H1 (cell line): Measurements from ENCODE around the gene CADM2. TPM values are rescaled to one million over a fixed set of nuclear protein-coding genes. Genes with fewer than 3 reads are reported as not detected.
"Not testable (repeated sequence)": the region's sequence is repeated elsewhere in the genome, so short reads cannot be mapped to it uniquely, and the experiment has no call there.

ENCODE experiments used
- CTCF ChIA-PET: fragments of 300-600 bp; sonication (Branson Sonifier 250); formaldehyde crosslinking; loops from one replicate; lab custom pipeline; 2021; ENCODE audit not compliant: partially characterized antibody; lab: Charles Lee
- POLR2A ChIA-PET: fragments of 300-600 bp; sonication (Branson Sonifier 250); formaldehyde crosslinking; loops from one replicate; lab custom pipeline; 2021; ENCODE audit warnings: inconsistent platforms; ENCODE audit not compliant: partially characterized antibody; lab: Charles Lee
- DNase-seq, 2 experiments: peaks; one replicate each; pipeline versions ENCODE4 v3.0.0 to v3.0.0-alpha.2; 2010 to 2022; ENCODE audit warnings: low spot score in 2 of 2, low read depth in 1 of 2, mixed read lengths in 1 of 2
- FAIRE-seq: peaks from 2 replicates; lab custom pipeline; 2011; peaks lifted over from hg19 to GRCh38; lab: Jason Lieb, UNC
- H2AFZ ChIP-seq: 2 replicates; pipeline ENCODE4 v1.8.1; 2012; ENCODE audit warnings: low read length, inconsistent platforms
- H2AK5ac ChIP-seq: 2 replicates; pipeline ENCODE4 v1.6.1; 2013; ENCODE audit warnings: low read depth, low read length
- H2BK120ac ChIP-seq: replicated peaks from 2 replicates; pipeline ENCODE3; 2013; ENCODE audit warnings: low read depth, low read length, inconsistent platforms
- H2BK12ac ChIP-seq: 2 replicates; pipeline ENCODE4 v1.6.1; 2013; ENCODE audit warnings: low read depth, low read length
- H2BK15ac ChIP-seq: 2 replicates; pipeline ENCODE4 v1.6.1; 2013; ENCODE audit warnings: low read length
- H2BK20ac ChIP-seq: 2 replicates; pipeline ENCODE4 v1.6.1; 2013; ENCODE audit warnings: low read length
- H2BK5ac ChIP-seq: 2 replicates; pipeline ENCODE4 v1.6.1; 2013; ENCODE audit warnings: low read depth, low read length
- H3K14ac ChIP-seq: 2 replicates; pipeline ENCODE4 v1.6.1; 2013; ENCODE audit warnings: inconsistent platforms; ENCODE audit not compliant: insufficient read length
- H3K18ac ChIP-seq: 2 replicates; pipeline ENCODE4 v1.6.1; 2013; ENCODE audit warnings: low read length; ENCODE audit errors: extremely low read depth
- H3K23ac ChIP-seq: 2 replicates; pipeline ENCODE4 v1.6.1; 2013; ENCODE audit warnings: inconsistent platforms; ENCODE audit not compliant: insufficient read length
- H3K23me2 ChIP-seq: 2 replicates; pipeline ENCODE4 v1.6.1; 2013; ENCODE audit warnings: low read depth, low read length
- H3K27ac ChIP-seq: 2 replicates; pipeline ENCODE4 v1.6.1; 2011; ENCODE audit warnings: low read depth, low read length, inconsistent platforms
- H3K27me3 ChIP-seq, 4 experiments: replicated peaks in 1 of 4; 1 replicate in 1 of 4; 2 replicates in 3 of 4; pipeline versions ENCODE4 v1.6.1 to v1.8.1; 2011 to 2013; ENCODE audit warnings: low read length in 3 of 4, mild to moderate bottlenecking in 3 of 4, inconsistent platforms in 2 of 4, mixed read lengths in 2 of 4, moderate library complexity in 1 of 4; ENCODE audit not compliant: control insufficient read depth in 3 of 4, insufficient read depth in 3 of 4; ENCODE audit errors: extremely low read depth in 1 of 4
- H3K36me3 ChIP-seq, 4 experiments: 2 replicates each; pipeline versions ENCODE4 v1.6.1 to v1.8.1; 2011 to 2013; ENCODE audit warnings: mild to moderate bottlenecking in 4 of 4, low read length in 3 of 4, moderate library complexity in 2 of 4, control low read depth in 1 of 4, inconsistent platforms in 1 of 4; ENCODE audit not compliant: insufficient read depth in 4 of 4, control insufficient read depth in 2 of 4
- H3K4ac ChIP-seq: replicated peaks from 2 replicates; pipeline ENCODE3; 2013; ENCODE audit warnings: low read length, low read depth, mixed read lengths, inconsistent platforms; ENCODE audit not compliant: insufficient read length
- H3K4me1 ChIP-seq, 4 experiments: replicated peaks in 1 of 4; 1 replicate in 1 of 4; 2 replicates in 3 of 4; pipeline versions ENCODE4 v1.6.1 to v1.8.1; 2011 to 2013; ENCODE audit warnings: low read length in 3 of 4, inconsistent platforms in 2 of 4, mixed read lengths in 1 of 4; ENCODE audit not compliant: insufficient read depth in 4 of 4, control insufficient read depth in 3 of 4
- H3K4me2 ChIP-seq, 2 experiments: 2 replicates each; pipeline versions ENCODE4 v1.6.1 to v1.8.1; 2011 to 2013; ENCODE audit warnings: low read depth in 2 of 2, low read length in 2 of 2, control low read depth in 1 of 2, inconsistent platforms in 1 of 2, mild to moderate bottlenecking in 1 of 2; ENCODE audit not compliant: insufficient read depth in 1 of 2
- H3K4me3 ChIP-seq, 4 experiments: fragments of 200-600, 300-600 bp in 1 of 4; sonication (generic), shearing (Covaris generic), sonication (Bioruptor Twin) in 1 of 4; 2 replicates each; pipeline versions ENCODE4 v1.5.1 to v1.8.1; 2011 to 2016; ENCODE audit warnings: low read length in 4 of 4, low read depth in 3 of 4, control low read depth in 2 of 4, inconsistent platforms in 2 of 4, mild to moderate bottlenecking in 2 of 4, mixed read lengths in 1 of 4, moderate library complexity in 1 of 4; ENCODE audit not compliant: insufficient read depth in 2 of 4; ENCODE audit errors: extremely low read depth in 1 of 4
- H3K56ac ChIP-seq: replicated peaks from 2 replicates; pipeline ENCODE3; 2013; ENCODE audit warnings: low read depth, mild to moderate bottlenecking, mixed read lengths, low read length, inconsistent platforms; ENCODE audit not compliant: insufficient read length
- H3K79me1 ChIP-seq: 2 replicates; pipeline ENCODE4 v1.6.1; 2013; ENCODE audit warnings: low read depth, low read length, control low read depth
- H3K79me2 ChIP-seq, 2 experiments: 2 replicates each; pipeline versions ENCODE4 v1.6.1 to v1.8.1; 2012 to 2013; ENCODE audit warnings: low read length in 2 of 2, mild to moderate bottlenecking in 2 of 2, inconsistent platforms in 1 of 2; ENCODE audit not compliant: insufficient read depth in 2 of 2, control insufficient read depth in 1 of 2
- H3K9ac ChIP-seq, 4 experiments: replicated peaks in 1 of 4; 1 replicate in 1 of 4; 2 replicates in 3 of 4; pipeline versions ENCODE4 v1.6.1 to v1.8.1; 2011 to 2013; ENCODE audit warnings: low read depth in 3 of 4, low read length in 3 of 4, control low read depth in 2 of 4, mild to moderate bottlenecking in 2 of 4, moderate library complexity in 2 of 4, inconsistent platforms in 1 of 4; ENCODE audit errors: extremely low read depth in 1 of 4
- H3K9me3 ChIP-seq, 2 experiments: 2 replicates each; pipeline versions ENCODE4 v1.6.1 to v1.8.1; 2012 to 2013; ENCODE audit warnings: mild to moderate bottlenecking in 2 of 2, moderate library complexity in 2 of 2, control low read depth in 1 of 2, inconsistent platforms in 1 of 2, low read depth in 1 of 2, low read length in 1 of 2, mixed read lengths in 1 of 2; ENCODE audit not compliant: insufficient read depth in 2 of 2
- H4K20me1 ChIP-seq, 2 experiments: replicated peaks in 1 of 2; 2 replicates each; pipeline versions ENCODE3 to v1.8.1; 2011 to 2013; ENCODE audit warnings: inconsistent platforms in 2 of 2, low read length in 2 of 2, mild to moderate bottlenecking in 1 of 2; ENCODE audit not compliant: insufficient read depth in 2 of 2, control insufficient read depth in 1 of 2
- H4K5ac ChIP-seq: 2 replicates; pipeline ENCODE4 v1.6.1; 2013; ENCODE audit warnings: low read length, low read depth, mixed read lengths, inconsistent platforms; ENCODE audit not compliant: insufficient read length
- H4K8ac ChIP-seq: 2 replicates; pipeline ENCODE4 v1.8.0; 2013; ENCODE audit warnings: mild to moderate bottlenecking, moderate library complexity, low read length, inconsistent platforms; ENCODE audit not compliant: insufficient read depth; ENCODE audit errors: extremely low read depth
- H4K91ac ChIP-seq: replicated peaks from 2 replicates; pipeline ENCODE3; 2013; ENCODE audit warnings: low read length, mixed read lengths, inconsistent platforms; ENCODE audit not compliant: insufficient read length
- SP1 ChIP-seq: IDR thresholded peaks from 2 replicates; pipeline ENCODE4 v1.6.1; 2011; ENCODE audit warnings: low read depth, low read length
- WGBS, 2 experiments: shearing (Covaris generic) in 1 of 2; methylation state at CpG; one replicate each; pipeline versions ENCODE4 v1.1.6 to v1.1.7; 2013 to 2015; ENCODE audit warnings: low lambda C conversion rate in 2 of 2, mixed read lengths in 2 of 2, inconsistent platforms in 1 of 2, low coverage in 1 of 2, missing lambda C conversion rate in 1 of 2; ENCODE audit not compliant: insufficient replicate concordance in 2 of 2, insufficient coverage in 1 of 2, insufficient read length in 1 of 2; ENCODE audit errors: extremely low coverage in 1 of 2, missing lambda C conversion rate in 1 of 2; 5-methylcytosine and 5-hydroxymethylcytosine counted together
- polyA plus RNA-seq, 7 experiments: library from polyadenylated mRNA; depleted of rRNA in 3 of 7; stranded (reverse) in 5 of 7; unstranded in 2 of 7; fragments of >200 nt in 5 of 7; fragments of 200-250 nt in 2 of 7; gene quantifications; 1 replicate in 5 of 7; 2 replicates in 1 of 7; 4 replicates in 1 of 7; pipeline versions ENCODE4 v1.2.1 to v1.2.3, GENCODE V29; 2011 to 2013; ENCODE audit warnings: missing spikeins in 2 of 7, mixed read lengths in 2 of 7
- total RNA-seq: library from RNA; stranded (reverse); fragmentation: NEBNext Ultra II Directional; extraction: Animal tissue kit (Norgen Biotek cat#: 25700); gene quantifications from 2 replicates; pipeline ENCODE4 v1.2.1, GENCODE V29; 2021

CADM2 gene
- total and polyA plus RNA-seq, 2 of the 8 experiments (the other 6 are each of a cell fraction or from before 2014, with no cell fraction given), result 14.9 to 20.9 TPM

- DNase-seq, result no peak
- H2AK5ac ChIP-seq, result no peak overlapping the region
- H2BK15ac ChIP-seq, result no peak overlapping the region
- H3K79me2 ChIP-seq, result no peaks in the 10 kb centered on the region
- H4K8ac ChIP-seq, result no peak overlapping the region
- H3K4me3 ChIP-seq, result no peak overlapping the region
- no peak overlapping the region for H2AFZ ChIP-seq
- no peak overlapping the region for H2BK20ac ChIP-seq
- H3K9ac ChIP-seq, result no peak overlapping the region
- no peak overlapping the region for H3K23ac ChIP-seq
- no peaks in the 10 kb centered on the region for H4K20me1 ChIP-seq
- no peak overlapping the region for H2BK12ac ChIP-seq
- no peaks in the 10 kb centered on the region for H3K23me2 ChIP-seq
- H3K4me2 ChIP-seq, result no peak overlapping the region
- H4K5ac ChIP-seq, result no peak overlapping the region
- H3K79me1 ChIP-seq, result no peaks in the 10 kb centered on the region
- no peak overlapping the region for H3K56ac ChIP-seq
- WGBS, 2 experiments, result 93% methylated on average over 1 of the region's 1 CpG; no CpG with 5 or more reads in 1 of the 2 experiments
- H4K91ac ChIP-seq, result no peak overlapping the region
- H3K14ac ChIP-seq, result no peak overlapping the region
- no peak overlapping the region for H2BK5ac ChIP-seq
- peaks cover 5 to 14% of the 10 kb centered on the region in 2 experiments for H3K9me3 ChIP-seq
- peaks cover 0 to 8% (median 0%) of the 10 kb centered on the region in 4 experiments; a peak in 3 of 8 replicates for H3K36me3 ChIP-seq
- POLR2A ChIA-PET, result no interaction called here
- no peaks in the 10 kb centered on the region for H3K4me1 ChIP-seq
- H3K27me3 ChIP-seq, result no peaks in the 10 kb centered on the region
- H3K27ac ChIP-seq, result no peak overlapping the region
- H3K18ac ChIP-seq, result no peak overlapping the region
- TF ChIP-seq SP1, result no peak
- TF ChIP-seq, all 59 proteins: peak for 0
- H2BK120ac ChIP-seq, result no peak overlapping the region
- FAIRE-seq, result no peak
- H3K4ac ChIP-seq, result no peak overlapping the region
- CTCF ChIA-PET, result no interaction called here
Observed at GRCh38 chr3:85151555-85151954, 192.8 kb downstream of the CADM2 start.

- CTCF ChIA-PET, H3K27ac ChIP-seq, FAIRE-seq: not testable (repeated sequence)
Observed at GRCh38 chr3:85153279-85153678, 194.5 kb downstream of the CADM2 start.

More at GRCh38 chr3:85153279-85153678, 194.5 kb downstream of the CADM2 start:
- POLR2A ChIA-PET, H2BK15ac ChIP-seq, H2BK20ac ChIP-seq, H3K79me2 ChIP-seq, H3K4ac ChIP-seq, H4K91ac ChIP-seq, H3K56ac ChIP-seq, H2BK120ac ChIP-seq, H2AFZ ChIP-seq, H4K20me1 ChIP-seq, H4K5ac ChIP-seq, H3K27me3 ChIP-seq, H3K79me1 ChIP-seq, H3K14ac ChIP-seq, H3K4me1 ChIP-seq, H2BK12ac ChIP-seq, H3K18ac ChIP-seq, H3K4me2 ChIP-seq, H2BK5ac ChIP-seq, H4K8ac ChIP-seq, H3K4me3 ChIP-seq, H3K9ac ChIP-seq, H3K23me2 ChIP-seq, H3K36me3 ChIP-seq, DNase-seq, H2AK5ac ChIP-seq, H3K23ac ChIP-seq: not testable (repeated sequence)
- H3K9me3 ChIP-seq, result peaks cover 5 to 14% of the 10 kb centered on the region in 2 experiments
- WGBS, 2 experiments, result 93% methylated on average over 6 of the region's 7 CpGs; no CpG with 5 or more reads in 1 of the 2 experiments
